ENCODE data around the gene LRRC8B.

DNA sequence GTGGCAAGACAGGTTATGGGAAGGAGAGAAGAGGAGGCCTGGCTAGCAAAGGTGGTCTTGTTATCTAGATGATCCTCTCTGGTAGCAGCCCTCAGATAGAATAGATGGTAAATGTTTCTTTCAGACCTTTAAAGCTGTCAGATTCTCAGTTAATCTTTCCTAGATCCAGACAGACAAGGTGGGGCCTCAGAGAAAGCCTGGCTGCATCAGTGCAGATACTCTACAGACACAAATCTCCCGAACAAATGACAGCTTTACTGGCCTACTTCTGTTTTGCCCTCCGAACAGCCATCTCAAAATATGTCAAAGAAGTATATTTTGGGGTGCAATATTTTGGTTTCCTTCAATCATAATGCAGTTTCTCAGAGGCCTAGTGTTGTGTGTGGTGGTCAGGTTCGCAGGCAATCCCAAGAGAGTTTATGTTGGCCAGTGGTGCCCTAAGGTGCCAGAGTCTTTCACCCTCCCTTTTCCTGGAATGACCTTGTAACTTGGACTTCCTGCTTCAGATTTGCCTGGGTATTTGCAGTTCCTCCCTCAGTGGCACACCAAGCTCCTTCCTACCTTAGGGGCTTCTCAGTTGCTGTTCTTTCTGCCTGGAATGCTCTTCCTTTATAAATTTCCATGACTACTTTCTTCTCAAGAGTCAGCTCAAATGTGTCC, 7.0 kb downstream of the LRRC8B start:
- TF ChIP-seq POLR2A (IDR thresholded peaks at IDR 0.05; ENCODE audit: low read length) (no peak), GATA1 (IDR thresholded peaks at IDR 0.05; ENCODE audit: low read depth, low read length) (no peak)

Measured in erythroblast (primary cell).